GM19455 (cell line): ENCODE measurements around the gene ZNF683.
"Not testable (repeated sequence)": the region's sequence is repeated elsewhere in the genome, so short reads cannot be mapped to it uniquely, and the experiment has no call there.

Source experiments
- ATAC-seq: cut with Tn5 transposase; IDR thresholded peaks from one replicate; pipeline ENCODE4 v1.9.1; 2021; ENCODE audit not compliant: unreplicated experiment

The ZNF683 gene

GRCh38 chr1:26385063-26385462 is 12.5 kb upstream of the ZNF683 start:
- ATAC-seq = not testable (repeated sequence)

GRCh38 chr1:26384076-26384475 is 11.5 kb upstream of the ZNF683 start:
- ATAC-seq = no peak

GRCh38 chr1:26378879-26379251 is 6.3 kb upstream of the ZNF683 start:
- no peak for ATAC-seq

DNA sequence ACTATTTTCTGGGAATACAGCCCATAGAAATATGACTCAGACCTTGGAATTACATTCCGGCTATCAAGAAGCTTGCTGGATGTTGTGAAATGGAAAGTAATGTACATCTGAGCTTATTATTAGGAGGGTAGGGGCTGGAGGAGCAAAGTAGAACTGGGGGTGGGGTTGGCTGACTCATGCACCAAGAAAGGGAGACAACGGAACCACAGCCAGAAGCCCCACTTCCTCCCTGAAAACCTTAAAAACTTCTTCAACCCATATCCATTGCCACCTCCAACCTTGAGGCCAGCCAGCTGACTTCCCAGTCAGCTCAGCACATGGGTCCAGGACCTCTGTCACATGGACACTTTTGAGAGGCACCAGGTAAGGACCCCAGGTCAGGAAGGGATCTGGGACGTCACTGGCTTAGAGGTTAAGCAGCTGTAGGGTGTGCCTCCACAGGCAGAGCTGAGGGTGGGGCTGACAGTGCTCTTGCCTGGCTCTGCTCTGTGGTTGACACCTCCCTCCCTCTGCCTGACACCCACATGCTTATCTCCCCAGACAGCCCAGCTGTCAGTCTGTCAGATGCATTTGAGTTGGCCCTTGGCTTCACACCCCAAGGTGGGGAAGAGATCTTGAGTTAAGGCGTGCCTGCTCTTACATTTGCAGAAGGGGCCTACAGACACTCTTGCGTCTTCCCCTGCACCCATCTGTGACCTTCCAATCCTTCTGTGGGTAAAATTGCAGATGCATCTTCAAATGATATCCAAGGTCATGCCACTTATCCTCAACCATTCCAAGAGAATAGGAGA is 5.7 kb upstream of the ZNF683 start:
- no peak for ATAC-seq

- no peak for ATAC-seq
Measured at GRCh38 chr1:26376050-26376449, 3.5 kb upstream of the ZNF683 start.

DNA sequence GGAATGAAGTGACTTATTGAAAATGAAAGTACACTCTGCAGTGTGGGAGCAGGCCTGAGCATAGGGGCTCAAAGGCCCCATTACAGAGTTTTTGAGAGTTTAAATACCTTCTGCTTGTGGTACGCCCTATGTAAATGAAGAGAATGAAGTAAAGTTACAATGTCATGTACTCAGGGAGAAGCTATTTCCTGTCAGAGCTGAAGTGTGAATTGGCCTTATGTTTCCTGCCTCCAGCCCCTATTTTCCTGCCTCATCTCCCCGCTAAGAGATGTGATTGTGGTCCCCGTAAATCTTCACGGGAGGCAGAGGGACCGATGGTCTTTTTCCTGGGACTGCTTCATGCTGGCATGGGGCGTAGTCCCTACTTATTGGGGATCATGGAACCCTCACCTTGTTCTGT is 2.5 kb upstream of the ZNF683 start:
- no peak for ATAC-seq

DNA sequence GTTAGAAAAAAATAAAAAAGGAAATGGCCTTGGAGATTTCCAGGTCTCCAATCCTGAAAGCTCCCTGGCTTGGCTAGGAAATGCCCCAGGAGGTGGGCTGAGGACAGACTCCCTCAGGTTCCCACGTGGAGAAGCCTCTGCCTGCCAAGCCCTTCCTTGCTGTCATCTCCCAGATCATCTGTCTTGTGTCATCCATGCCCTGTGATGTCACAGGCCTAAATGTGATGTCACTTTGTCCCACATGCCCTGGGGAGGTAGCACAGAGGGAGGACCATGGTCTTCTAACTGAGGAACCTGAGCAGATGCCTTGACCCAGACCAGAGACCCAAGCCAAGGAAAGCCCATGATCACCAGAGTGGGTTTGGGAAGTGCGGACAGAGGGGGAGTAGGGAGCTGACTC is 1.8 kb upstream of the ZNF683 start:
- ATAC-seq = not testable (repeated sequence)

GRCh38 chr1:26373789-26374188 is 1.2 kb upstream of the ZNF683 start:
- ATAC-seq = no peak

DNA sequence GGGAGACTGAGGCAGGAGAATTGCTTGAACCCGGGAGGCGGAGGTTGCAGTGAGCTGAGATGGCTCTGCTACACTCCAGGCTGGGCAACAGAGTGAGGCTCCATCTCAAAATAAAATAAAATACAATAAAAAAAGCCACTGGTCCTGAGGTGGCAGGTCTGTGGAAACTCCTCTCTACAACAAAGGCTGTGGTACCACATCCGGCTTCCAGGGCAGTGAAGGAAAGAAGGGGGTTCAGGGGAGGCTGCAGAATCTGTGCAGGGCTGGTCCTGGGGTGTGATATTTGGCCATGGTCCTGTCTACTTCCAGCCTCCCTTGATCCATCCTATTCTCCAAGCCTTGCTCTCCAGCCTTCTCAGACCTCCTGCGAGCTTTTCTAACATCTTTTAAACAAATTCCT is 731 bp upstream of the ZNF683 start:
- ATAC-seq = no peak

DNA sequence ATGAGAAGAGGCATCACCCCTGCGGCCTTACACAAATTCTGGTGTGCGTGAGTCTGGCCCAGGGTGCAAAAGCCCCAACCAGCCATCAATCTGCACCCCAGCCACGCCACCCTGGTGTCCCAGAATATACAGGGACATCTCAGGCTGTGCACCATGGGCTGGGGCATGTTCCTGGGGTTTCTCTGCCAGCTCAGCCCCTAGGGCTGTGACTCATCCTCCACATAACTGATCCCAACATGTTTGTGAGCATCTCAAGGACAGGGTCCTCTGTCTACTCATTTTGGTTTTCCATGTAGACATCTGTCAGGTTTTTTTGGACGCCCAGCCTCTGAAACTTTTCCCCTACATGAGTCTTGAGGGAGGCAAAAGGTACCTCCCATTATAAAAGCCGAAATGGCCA is 511 bp downstream of the ZNF683 start:
- ATAC-seq = no peak

- no peak for ATAC-seq
Measured at GRCh38 chr1:26370591-26371382, 1.8 kb downstream of the ZNF683 start.

DNA sequence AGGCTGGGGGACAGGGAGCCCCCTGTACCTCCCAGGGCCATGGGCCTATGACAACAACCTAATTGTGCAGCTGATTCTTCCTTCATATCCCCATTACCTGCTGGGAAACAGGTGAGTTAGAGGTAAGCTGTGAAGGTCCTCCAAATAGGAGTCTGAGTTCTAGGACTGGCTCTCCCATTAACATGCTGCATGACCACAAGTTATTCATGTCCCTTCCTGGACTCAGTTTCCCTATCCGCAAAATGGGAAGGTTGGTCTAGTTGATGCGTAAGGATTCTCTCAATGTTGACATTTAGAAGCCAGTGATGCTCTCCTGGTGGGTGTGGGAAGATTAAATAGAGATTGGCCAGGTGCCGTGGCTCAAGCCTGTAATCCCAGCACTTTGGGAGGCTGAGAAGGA is 4.1 kb downstream of the ZNF683 start:
- ATAC-seq = no peak

- no peak for ATAC-seq
Measured at GRCh38 chr1:26368006-26368405, 4.5 kb downstream of the ZNF683 start.

- no peak for ATAC-seq
Measured at GRCh38 chr1:26367441-26367840, 5.1 kb downstream of the ZNF683 start.

- no peak for ATAC-seq
Measured at GRCh38 chr1:26364956-26365355, 7.6 kb downstream of the ZNF683 start.

DNA sequence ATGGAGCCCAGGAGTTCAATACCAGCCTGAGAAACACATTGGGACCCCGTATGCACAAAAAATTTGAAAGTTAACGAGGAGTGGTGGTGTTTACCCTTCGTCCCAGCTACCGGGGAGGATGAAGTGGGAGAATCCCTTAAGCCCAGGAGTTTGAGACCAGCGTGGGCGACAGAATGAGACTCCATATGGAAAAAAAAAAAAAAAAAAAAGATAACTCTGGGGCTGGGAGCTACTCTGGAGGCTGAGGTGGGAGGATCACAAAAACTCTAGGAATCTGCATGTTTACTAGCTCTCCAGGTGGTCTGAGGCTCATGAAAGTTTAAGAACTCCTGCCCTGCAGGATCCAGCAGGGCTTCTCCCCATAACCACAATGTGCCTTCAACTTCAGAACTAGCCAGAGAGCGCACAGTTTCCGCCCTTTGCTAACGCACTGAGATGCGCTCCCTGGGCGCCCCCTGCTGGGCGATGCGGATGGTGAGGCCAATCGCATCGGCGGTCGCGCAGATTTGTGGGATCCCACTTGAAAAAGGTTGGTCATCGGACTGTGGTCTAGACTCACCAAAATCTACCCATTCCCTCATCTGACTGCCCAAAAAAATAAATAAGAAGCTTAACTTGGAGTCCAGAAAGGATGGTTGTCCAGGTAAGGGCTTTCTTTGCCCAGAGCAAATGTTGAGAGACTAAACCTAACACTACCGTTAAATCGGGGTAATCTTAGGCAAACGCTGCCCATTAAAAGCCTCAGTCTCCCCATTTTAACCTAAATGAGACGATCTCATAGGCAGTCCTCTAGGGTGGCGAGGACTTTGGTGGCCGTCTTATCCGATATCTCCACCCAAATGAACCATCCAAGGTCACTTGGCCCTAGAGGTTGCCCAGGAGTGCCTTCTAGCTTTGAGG is 8.8 kb downstream of the ZNF683 start:
- ATAC-seq = no peak

DNA sequence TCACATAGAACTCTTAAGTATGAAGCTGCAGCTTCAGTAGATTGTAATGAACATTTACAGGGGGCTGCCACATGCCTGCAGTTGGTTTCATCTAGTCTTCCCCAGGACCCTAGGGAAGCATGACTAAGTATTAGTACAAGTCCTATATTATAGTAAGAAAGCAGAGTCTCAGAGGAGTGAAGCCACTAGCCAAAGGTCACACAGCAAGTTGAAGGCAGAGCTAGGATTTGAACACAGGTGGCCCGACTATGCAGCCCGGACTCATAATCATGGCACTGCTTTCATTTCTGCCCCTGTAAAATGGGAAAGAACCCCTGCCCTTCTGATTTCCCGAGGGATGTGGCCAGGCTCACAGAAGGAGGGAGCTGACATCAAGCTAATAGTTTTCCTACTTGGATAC is 10.2 kb downstream of the ZNF683 start:
- no peak for ATAC-seq

- ATAC-seq = no peak
Measured at GRCh38 chr1:26361605-26362122, 10.9 kb downstream of the ZNF683 start.

GRCh38 chr1:26360807-26361604 is 11.5 kb downstream of the ZNF683 start:
- ATAC-seq = no peak
